Ovary (tissue), 10 donors: ENCODE measurements around the gene DAPK1. TPM values are rescaled to one million over a fixed set of nuclear protein-coding genes. Genes with fewer than 3 reads are reported as not detected.
A peak's percentile ranks its signal among the peaks of the same experiment; 100 is the strongest.

Source experiments
- DNase-seq, 5 donors: peaks; one replicate each; pipeline ENCODE4 v3.0.0-alpha.2; 2019 to 2020
- H3K27ac ChIP-seq, 2 donors: fragments of 200-600 bp; one replicate each; pipeline versions ENCODE4 v1.5.1 to v1.8.0; 2019 to 2022
- H3K27me3 ChIP-seq: fragments of 200-600 bp; one replicate; pipeline ENCODE4 v1.8.0; 2022
- H3K36me3 ChIP-seq: fragments of 200-600 bp; sonication (generic); one replicate; pipeline ENCODE4 v1.5.1; 2019
- H3K4me1 ChIP-seq: one replicate; pipeline ENCODE4 v1.8.1; 2013; ENCODE audit warnings: mild to moderate bottlenecking, moderate library complexity; ENCODE audit not compliant: insufficient read depth
- H3K4me3 ChIP-seq: fragments of 200-600 bp; sonication (generic); one replicate; pipeline ENCODE4 v1.5.1; 2017
- H3K9me3 ChIP-seq, 2 donors: fragments of 200-600 bp in 1 of 2; sonication (generic) in 1 of 2; one replicate each; pipeline versions ENCODE4 v1.5.1 to v1.8.1; 2013 to 2019; ENCODE audit warnings: mild to moderate bottlenecking in 1 of 2, moderate library complexity in 1 of 2
- EP300 ChIP-seq: sonication (generic); formaldehyde crosslinking; IDR thresholded peaks from one replicate; pipeline ENCODE4 v1.6.1; 2017; ENCODE audit warnings: antibody characterized with exemption
- POLR2A ChIP-seq: fragments of 450-650 bp; IDR thresholded peaks from one replicate; pipeline ENCODE4 v1.6.1; 2017; ENCODE audit warnings: antibody characterized with exemption, mild to moderate bottlenecking, moderate library complexity
- WGBS, 3 donors: extraction: QIAGEN DNeasy Blood & Tissue Kit in 1 of 3; methylation state at CpG; one replicate each; pipeline versions ENCODE4 v1.1.5 to v1.1.7; 2013 to 2017; 5-methylcytosine and 5-hydroxymethylcytosine counted together
- intact Hi-C, 4 donors: fragments of 100-400 bp; cut with DNase I; formaldehyde crosslinking; loops; one replicate each; pipeline versions ENCODE4 v1.11.0 to v1.15.1; 2022 to 2023
- long read RNA-seq, 3 donors: library from polyadenylated mRNA in 2 of 3; unstranded in 2 of 3; transcript quantifications; one replicate each; pipeline ENCODE4 v2.0.0 and lab custom pipeline, GENCODE V29; 2021 to 2026
- polyA plus RNA-seq, 2 donors: library from polyadenylated mRNA; stranded (reverse); fragments of 200-250 nt in 1 of 2; fragments of 350-450 nt in 1 of 2; fragmentation: Illumina TruSeq in 1 of 2; extraction: RNeasy Lipid Tissue Mini Kit (QIAGEN cat#74804) in 1 of 2; gene quantifications; one replicate each; pipeline ENCODE4 v1.2.3, GENCODE V29; 2013 to 2014
- total RNA-seq, 7 donors: library from RNA; depleted of rRNA in 2 of 7; stranded (reverse); fragments of >200 nt in 2 of 7; fragmentation: NEBNext Ultra II Directional in 3 of 7; extraction: Animal tissue kit (Norgen Biotek cat#: 25700) in 3 of 7; gene quantifications; one replicate each; pipeline versions ENCODE4 v1.1.0 to v1.2.4, GENCODE V29; 2016 to 2023
- TF ChIP-seq, protein P1 (sequence below), 3 donors: fragments of 450-650 bp in 2 of 3; fragments of 200-600 bp in 1 of 3; IDR thresholded peaks; one replicate each; pipeline versions ENCODE4 v1.5.1 to v1.8.0; 2016 to 2022; ENCODE audit warnings: antibody characterized with exemption in 3 of 3, mild to moderate bottlenecking in 1 of 3
- donor health status: DM: no; HTN: no; CAD: no; lungs with moderate emphysema.
- donor health status: DM: no; HTN: no; CAD: no.
- donor health status: Bipolar disorder and iron deficiency.
- donor health status: DM: yes; HTN: yes; CAD: no.
- donor health status: DM: no; HTN: no; CAD: no.
- donor health status: DM: yes; HTN: yes; CAD: no.

DAPK1 gene
- total RNA-seq = 100 to 1,000 TPM in 4 of 7 donors, 10 to 100 TPM in 3; 72.0 to 133 (median 103) TPM
- 10 to 100 TPM; 39.3 to 57.6 TPM for polyA plus RNA-seq
- long read RNA-seq, donor 1, transcript DAPK1-208 (2 exons, 579 nt) = major isoform, 5 of 57 reads
- long read RNA-seq, donor 1, partial matches to known transcripts = 39 of 57 reads
- long read RNA-seq, donor 1, other reads (novel, unspliced or antisense) = 13 of 57 reads
- long read RNA-seq, donor 2, full-length matches to known transcripts = 6 of 18 reads
- long read RNA-seq, donor 2, partial matches to known transcripts = 12 of 18 reads
- long read RNA-seq, donor 2, other reads (novel, unspliced or antisense) = 0 of 18 reads
- long read RNA-seq, donor 3, full-length matches to known transcripts = 12 of 124 reads
- long read RNA-seq, donor 3, partial matches to known transcripts = 103 of 124 reads
- long read RNA-seq, donor 3, other reads (novel, unspliced or antisense) = 9 of 124 reads

DNA sequence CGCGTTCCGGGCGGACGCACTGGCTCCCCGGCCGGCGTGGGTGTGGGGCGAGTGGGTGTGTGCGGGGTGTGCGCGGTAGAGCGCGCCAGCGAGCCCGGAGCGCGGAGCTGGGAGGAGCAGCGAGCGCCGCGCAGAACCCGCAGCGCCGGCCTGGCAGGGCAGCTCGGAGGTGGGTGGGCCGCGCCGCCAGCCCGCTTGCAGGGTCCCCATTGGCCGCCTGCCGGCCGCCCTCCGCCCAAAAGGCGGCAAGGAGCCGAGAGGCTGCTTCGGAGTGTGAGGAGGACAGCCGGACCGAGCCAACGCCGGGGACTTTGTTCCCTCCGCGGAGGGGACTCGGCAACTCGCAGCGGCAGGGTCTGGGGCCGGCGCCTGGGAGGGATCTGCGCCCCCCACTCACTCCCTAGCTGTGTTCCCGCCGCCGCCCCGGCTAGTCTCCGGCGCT, at the start of gene DAPK1:
TSS of gene DAPK1 (plus strand) at position 264 of the 442 bp plus-strand sequence. CDS start 1,211 bp downstream, outside the sequence.
- H3K36me3 ChIP-seq = no peaks in the 10 kb centered on the region
- peaks cover 5% of the 10 kb centered on the region for H3K4me1 ChIP-seq
- intact Hi-C loops = loop anchor here (5.0 to 10.0 kb wide), 6 partner anchors 147 to 385 kb away; no protein-coding TSS in a partner anchor
- no peaks in the 10 kb centered on the region for H3K9me3 ChIP-seq
- H3K4me3 ChIP-seq = peak within 1 kb of the TSS; percentile 87
- H3K27me3 ChIP-seq = no peaks in the 10 kb centered on the region
- TF ChIP-seq POLR2A = peak; percentile 40
- TF ChIP-seq EP300 = no peak
- TF ChIP-seq, protein P1, sequence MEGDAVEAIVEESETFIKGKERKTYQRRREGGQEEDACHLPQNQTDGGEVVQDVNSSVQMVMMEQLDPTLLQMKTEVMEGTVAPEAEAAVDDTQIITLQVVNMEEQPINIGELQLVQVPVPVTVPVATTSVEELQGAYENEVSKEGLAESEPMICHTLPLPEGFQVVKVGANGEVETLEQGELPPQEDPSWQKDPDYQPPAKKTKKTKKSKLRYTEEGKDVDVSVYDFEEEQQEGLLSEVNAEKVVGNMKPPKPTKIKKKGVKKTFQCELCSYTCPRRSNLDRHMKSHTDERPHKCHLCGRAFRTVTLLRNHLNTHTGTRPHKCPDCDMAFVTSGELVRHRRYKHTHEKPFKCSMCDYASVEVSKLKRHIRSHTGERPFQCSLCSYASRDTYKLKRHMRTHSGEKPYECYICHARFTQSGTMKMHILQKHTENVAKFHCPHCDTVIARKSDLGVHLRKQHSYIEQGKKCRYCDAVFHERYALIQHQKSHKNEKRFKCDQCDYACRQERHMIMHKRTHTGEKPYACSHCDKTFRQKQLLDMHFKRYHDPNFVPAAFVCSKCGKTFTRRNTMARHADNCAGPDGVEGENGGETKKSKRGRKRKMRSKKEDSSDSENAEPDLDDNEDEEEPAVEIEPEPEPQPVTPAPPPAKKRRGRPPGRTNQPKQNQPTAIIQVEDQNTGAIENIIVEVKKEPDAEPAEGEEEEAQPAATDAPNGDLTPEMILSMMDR (IDR thresholded peaks at IDR 0.05) = peak in 1 of 3 donors; percentile 48
- WGBS, 3 donors = 0 to 1% (median 0%) methylated on average over 26 to 55 of the region's 55 CpGs
- peak within 1 kb of the TSS; percentile 84 to 91 for H3K27ac ChIP-seq
- DNase-seq = peak; percentile 64 to 84 (median 78)

DNA sequence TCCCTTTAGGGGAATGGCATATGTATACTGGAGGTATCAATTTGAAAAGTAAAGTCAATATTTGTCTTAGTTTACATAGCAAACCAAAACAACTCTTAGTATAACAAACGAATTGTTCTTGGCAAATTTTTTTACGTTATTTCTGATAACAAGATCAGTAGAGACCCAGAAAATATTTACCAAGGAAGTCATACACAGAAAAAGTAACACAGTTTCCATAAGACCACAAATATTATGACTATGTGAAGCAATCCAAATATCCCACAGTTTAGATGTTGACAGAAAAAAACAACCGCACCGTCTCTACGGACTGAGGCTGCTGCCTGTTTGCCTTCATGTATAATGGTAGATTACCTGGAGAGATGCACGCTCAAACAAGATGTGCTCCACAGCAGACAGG, 46.5 kb upstream of the DAPK1 start:
- Histone ChIP-seq H3K9me3 (peaks cover 0 to under 1% of the 10 kb centered on the region in 2 donors), H3K36me3 (no peaks in the 10 kb centered on the region), H3K27me3 (no peaks in the 10 kb centered on the region), H3K4me3 (no peak overlapping the region), H3K4me1 (no peaks in the 10 kb centered on the region), H3K27ac (no peak overlapping the region)
- WGBS, 3 donors = 9 to 25% (median 13%) methylated on average over 6 of the region's 6 CpGs
- intact Hi-C loops = no loop called here
- DNase-seq = no peak
- TF ChIP-seq POLR2A (no peak), EP300 (no peak)
- TF ChIP-seq, protein P1 (IDR thresholded peaks at IDR 0.05) = no peak

DNA sequence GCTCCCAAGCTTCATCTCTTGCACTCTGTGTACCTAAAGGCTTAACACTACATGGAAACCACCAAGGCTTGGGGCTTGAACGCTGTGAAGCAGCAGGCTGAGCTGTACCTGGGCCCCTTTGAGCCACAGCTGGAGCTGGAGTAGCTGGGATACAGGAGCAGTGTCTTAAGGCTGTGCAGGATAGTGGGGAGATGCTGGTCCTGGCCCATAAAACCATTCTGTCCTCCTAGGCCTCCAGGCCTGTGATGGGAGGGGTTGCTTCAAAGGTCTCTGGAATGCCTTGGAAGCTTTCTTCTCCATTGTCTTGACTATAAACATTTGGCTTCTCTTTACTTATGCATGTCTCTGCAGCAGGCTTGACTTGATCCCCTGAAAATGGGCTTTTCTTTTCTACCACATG, 42.3 kb upstream of the DAPK1 start:
- peaks cover 0 to 3% of the 10 kb centered on the region in 2 donors for H3K9me3 ChIP-seq
- intact Hi-C loops = no loop called here
- no peak for TF ChIP-seq EP300

DNA sequence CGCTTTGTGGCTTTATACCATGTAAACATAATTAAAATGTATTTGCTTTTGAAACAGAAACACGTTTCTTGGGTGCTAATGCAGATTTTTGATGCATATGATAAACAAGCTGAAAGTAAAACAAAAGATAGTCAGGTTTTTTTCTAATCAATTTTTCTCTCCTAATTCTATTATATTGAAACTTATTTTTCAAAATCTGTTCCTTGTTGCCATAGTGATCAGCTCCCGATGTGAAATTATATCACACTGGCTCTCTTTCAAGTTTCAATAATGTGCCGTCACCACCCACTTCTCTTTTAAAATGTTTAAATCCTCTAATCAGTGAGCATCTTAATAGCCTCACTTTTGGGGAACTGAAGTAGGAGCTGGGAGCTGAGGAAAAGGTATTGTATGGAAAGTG, 36.4 kb upstream of the DAPK1 start:
- TF ChIP-seq, protein P1 (IDR thresholded peaks at IDR 0.05) = no peak
- TF ChIP-seq POLR2A = no peak
- TF ChIP-seq EP300 = no peak
- H3K4me1 ChIP-seq = peaks cover 4% of the 10 kb centered on the region
- no peak for DNase-seq
- no peak overlapping the region for H3K27ac ChIP-seq
- no peaks in the 10 kb centered on the region for H3K27me3 ChIP-seq
- intact Hi-C loops = no loop called here
- H3K9me3 ChIP-seq = peaks cover 0 to 1% of the 10 kb centered on the region in 2 donors
- 35 to 57% (median 39%) methylated on average over 4 of the region's 4 CpGs for WGBS, 3 donors
- H3K4me3 ChIP-seq = no peak overlapping the region
- H3K36me3 ChIP-seq = no peaks in the 10 kb centered on the region

More for the DNA sequence above, 42.3 kb upstream of the DAPK1 start:
- no peaks in the 10 kb centered on the region for H3K27me3 ChIP-seq
- no peaks in the 10 kb centered on the region for H3K4me1 ChIP-seq
- 71 to 82% (median 74%) methylated on average over 1 of the region's 1 CpG for WGBS, 3 donors
- no peak overlapping the region for H3K27ac ChIP-seq
- DNase-seq = no peak
- no peaks in the 10 kb centered on the region for H3K36me3 ChIP-seq
- H3K4me3 ChIP-seq = no peak overlapping the region
